ENCODE results near the gene MORF4L1.
"Not testable (repeated sequence)": the region's sequence is repeated elsewhere in the genome, so short reads cannot be mapped to it uniquely, and the experiment has no call there.

Gene MORF4L1

DNA sequence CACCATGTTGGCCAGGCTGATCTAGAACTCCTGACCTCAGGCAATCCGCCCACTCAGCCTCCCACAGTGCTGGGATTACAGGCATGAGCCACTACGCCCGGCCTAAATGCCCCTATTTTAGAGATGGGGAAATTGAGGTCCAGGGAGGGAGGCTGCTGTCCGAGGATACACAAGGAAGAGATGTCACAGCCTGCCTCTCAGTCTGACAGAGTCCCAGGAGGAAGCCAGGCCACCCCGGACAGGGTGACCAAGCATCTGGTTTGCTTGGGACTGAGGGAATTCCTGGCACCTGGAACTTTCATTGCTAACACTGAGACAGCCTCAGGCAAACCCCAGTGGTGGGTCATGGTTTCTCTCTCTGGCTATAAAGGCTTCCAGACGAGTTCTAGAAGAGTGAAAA, 30.8 kb upstream of the MORF4L1 start:
- Histone ChIP-seq H3K4me3 (ENCODE audit: low read depth, low read length) (no peak overlapping the region), H3K36me3 (no peaks in the 10 kb centered on the region), H3K27ac (no peak overlapping the region), H3K27me3 (ENCODE audit: insufficient read depth, low read depth, severe bottlenecking) (no peaks in the 10 kb centered on the region), H3K9me3 (ENCODE audit: severe bottlenecking) (no peaks in the 10 kb centered on the region)
- TF ChIP-seq, protein P1, sequence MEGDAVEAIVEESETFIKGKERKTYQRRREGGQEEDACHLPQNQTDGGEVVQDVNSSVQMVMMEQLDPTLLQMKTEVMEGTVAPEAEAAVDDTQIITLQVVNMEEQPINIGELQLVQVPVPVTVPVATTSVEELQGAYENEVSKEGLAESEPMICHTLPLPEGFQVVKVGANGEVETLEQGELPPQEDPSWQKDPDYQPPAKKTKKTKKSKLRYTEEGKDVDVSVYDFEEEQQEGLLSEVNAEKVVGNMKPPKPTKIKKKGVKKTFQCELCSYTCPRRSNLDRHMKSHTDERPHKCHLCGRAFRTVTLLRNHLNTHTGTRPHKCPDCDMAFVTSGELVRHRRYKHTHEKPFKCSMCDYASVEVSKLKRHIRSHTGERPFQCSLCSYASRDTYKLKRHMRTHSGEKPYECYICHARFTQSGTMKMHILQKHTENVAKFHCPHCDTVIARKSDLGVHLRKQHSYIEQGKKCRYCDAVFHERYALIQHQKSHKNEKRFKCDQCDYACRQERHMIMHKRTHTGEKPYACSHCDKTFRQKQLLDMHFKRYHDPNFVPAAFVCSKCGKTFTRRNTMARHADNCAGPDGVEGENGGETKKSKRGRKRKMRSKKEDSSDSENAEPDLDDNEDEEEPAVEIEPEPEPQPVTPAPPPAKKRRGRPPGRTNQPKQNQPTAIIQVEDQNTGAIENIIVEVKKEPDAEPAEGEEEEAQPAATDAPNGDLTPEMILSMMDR (IDR thresholded peaks at IDR 0.05; ENCODE audit: low read depth, low read length) = no peak
- DNase-seq = no peak

DNA sequence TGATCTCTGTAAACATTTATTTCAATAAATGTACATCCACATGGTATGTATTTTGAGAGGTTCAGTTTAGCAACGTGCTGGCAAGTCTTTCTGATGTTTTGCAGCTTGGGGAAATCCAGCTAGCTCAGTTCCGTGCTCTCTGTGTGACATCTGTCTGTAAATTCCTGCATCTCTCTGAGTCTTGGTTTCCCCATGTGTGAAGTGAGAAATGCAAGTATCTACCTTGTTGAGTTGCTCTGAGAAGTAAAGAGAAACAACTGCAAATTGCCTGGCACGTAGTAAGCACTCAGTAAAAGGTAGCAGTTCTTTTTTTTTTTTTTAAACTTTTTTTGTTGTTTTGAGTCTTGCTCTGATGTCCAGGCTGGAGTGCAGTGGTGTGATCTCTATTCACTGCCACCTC, 30.2 kb upstream of the MORF4L1 start:
- no peaks in the 10 kb centered on the region for H3K9me3 ChIP-seq (ENCODE audit: severe bottlenecking)
- no peaks in the 10 kb centered on the region for H3K27me3 ChIP-seq (ENCODE audit: insufficient read depth, low read depth, severe bottlenecking)
- no peak overlapping the region for H3K27ac ChIP-seq
- no peak for DNase-seq
- TF ChIP-seq, protein P1 (IDR thresholded peaks at IDR 0.05; ENCODE audit: low read depth, low read length) = no peak
- no peak overlapping the region for H3K4me3 ChIP-seq (ENCODE audit: low read depth, low read length)
- H3K36me3 ChIP-seq = no peaks in the 10 kb centered on the region

DNA sequence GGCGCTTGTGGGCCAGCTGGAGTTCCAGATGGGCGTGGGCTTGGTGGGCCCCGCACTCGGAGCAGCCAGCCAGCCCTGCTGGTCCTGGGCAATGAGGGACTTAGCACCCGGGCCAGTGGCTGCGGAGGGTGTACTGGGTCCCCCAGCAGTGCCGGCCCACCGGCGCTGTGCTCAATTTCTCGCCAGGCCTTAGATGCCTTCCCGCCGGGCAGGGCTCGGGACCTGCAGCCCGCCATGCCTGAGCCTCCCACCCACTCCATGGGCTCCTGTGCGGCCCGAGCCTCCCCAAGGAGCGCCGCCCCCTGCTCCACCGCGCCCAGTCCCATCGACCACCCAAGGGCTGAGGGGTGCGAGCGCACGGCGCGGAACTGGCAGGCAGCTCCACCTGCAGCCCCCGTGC, 25.8 kb upstream of the MORF4L1 start:
- DNase-seq; H3K27ac ChIP-seq; H3K36me3 ChIP-seq; H3K4me3 ChIP-seq (ENCODE audit: low read depth, low read length); H3K27me3 ChIP-seq (ENCODE audit: insufficient read depth, low read depth, severe bottlenecking); H3K9me3 ChIP-seq (ENCODE audit: severe bottlenecking): not testable (repeated sequence)

DNA sequence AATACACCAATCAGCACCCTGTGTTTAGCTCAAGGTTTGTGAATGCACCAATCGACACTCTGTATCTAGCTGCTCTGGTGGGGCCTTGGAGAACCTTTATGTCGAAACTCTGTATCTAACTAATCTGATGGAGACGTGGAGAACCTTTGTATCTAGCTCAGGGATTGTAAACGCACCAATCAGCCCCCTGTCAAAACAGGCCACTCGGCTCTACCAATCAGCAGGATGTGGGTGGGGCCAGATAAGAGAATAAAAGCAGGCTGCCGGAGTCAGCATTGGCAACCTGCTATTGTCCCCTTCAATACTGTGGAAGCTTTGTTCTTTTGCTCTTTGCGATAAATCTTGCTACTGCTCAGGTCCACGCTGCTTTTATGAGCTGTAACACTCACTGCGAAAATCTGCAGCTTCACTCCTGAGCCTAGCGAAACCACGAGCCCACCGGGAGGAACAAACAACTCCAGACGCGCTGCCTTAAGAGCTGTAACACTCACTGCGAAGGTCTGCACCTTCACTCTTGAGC, 25.2 kb upstream of the MORF4L1 start:
- H3K27me3 ChIP-seq (ENCODE audit: insufficient read depth, low read depth, severe bottlenecking); H3K27ac ChIP-seq; H3K9me3 ChIP-seq (ENCODE audit: severe bottlenecking); H3K36me3 ChIP-seq; H3K4me3 ChIP-seq (ENCODE audit: low read depth, low read length); DNase-seq: not testable (repeated sequence)

DNA sequence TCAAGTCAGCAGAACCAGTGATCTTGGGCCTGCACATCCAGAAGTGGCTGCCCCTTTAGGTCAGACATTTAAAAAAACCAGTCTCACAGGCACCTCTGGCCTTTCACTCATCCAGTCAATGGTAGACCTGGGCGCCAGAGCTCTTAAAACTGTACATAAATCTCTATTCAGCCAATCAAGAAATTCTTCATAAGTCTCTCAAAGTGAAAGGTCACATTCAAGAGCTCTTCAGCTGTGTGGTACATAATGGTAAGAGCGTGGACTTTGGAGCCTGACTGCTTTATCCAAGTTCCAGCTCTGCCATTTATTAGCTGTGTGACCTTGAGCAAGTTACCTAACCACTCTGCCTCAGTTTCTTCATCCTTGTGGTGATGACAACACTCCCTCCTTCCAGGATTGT, 22.3 kb upstream of the MORF4L1 start:
- H3K27ac ChIP-seq = no peak overlapping the region
- TF ChIP-seq, protein P1 (IDR thresholded peaks at IDR 0.05; ENCODE audit: low read depth, low read length) = no peak
- H3K4me3 ChIP-seq (ENCODE audit: low read depth, low read length) = no peak overlapping the region
- H3K36me3 ChIP-seq = no peaks in the 10 kb centered on the region
- H3K9me3 ChIP-seq (ENCODE audit: severe bottlenecking) = no peaks in the 10 kb centered on the region
- no peak for DNase-seq
- H3K27me3 ChIP-seq (ENCODE audit: insufficient read depth, low read depth, severe bottlenecking) = no peaks in the 10 kb centered on the region

DNA sequence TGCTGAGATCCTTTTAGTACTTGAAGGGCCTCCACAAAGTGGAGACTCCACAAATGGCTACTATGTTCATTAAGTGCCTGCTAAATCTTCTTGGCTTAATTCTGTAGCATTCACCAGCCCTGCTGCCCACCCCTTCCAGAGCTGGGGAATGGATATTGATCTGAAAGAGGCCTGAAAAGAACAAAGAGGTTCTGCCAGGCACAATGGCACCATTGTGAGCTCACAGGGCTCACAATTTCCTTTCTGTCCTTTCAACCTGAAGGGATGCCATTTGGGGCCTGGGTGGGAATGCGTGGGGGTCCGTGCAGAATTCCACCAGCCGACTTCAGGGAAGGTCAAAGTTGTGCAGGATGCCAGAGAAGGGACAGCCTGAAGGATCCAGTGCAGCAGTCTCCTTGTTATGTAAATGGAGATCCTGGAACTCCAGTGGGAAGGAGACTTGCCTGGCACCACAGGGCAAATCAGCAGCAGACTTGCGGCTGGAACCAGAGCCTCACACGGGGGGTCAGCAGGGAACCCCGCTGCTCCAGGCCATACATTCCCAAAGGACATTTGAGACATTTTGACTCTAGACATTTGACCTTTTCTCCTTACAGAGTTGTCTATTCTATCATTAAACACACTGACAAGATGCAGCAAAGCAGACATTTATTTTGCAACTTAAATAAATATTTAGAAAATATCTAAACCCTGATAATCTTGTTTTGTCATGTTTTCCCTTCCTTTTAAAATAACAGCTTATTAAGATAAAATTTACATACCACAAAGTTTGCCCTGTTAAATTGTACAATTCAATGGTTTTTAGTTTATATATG, 21.5 kb upstream of the MORF4L1 start:
- Histone ChIP-seq H3K4me3 (ENCODE audit: low read depth, low read length) (no peak overlapping the region), H3K9me3 (ENCODE audit: severe bottlenecking) (no peaks in the 10 kb centered on the region), H3K36me3 (no peaks in the 10 kb centered on the region), H3K27ac (no peak overlapping the region), H3K27me3 (ENCODE audit: insufficient read depth, low read depth, severe bottlenecking) (no peaks in the 10 kb centered on the region)
- no peak for DNase-seq
- TF ChIP-seq, protein P1 (IDR thresholded peaks at IDR 0.05; ENCODE audit: low read depth, low read length) = no peak

DNA sequence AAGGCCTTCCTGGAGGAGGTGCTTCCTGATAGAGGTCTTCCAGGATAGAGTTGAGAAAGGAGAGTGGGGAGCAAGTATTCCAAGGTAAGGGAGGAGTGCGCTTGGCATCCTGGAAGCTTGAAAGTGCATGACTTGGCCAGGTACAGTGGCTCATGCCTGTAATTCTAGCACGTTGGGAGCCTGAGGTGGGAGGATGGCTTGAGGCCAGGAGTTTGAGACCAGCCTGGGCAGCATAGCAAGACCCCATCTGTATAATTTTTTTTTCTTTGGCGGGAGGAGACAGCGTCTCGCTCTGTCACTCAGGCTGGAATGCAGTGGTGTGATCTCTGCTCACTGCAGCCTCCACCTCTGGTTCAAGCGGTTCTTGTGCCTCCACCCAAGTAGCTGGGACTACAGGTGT, 19.2 kb upstream of the MORF4L1 start:
- Histone ChIP-seq H3K27ac (no peak overlapping the region), H3K4me3 (ENCODE audit: low read depth, low read length) (no peak overlapping the region), H3K9me3 (ENCODE audit: severe bottlenecking) (no peaks in the 10 kb centered on the region), H3K36me3 (no peaks in the 10 kb centered on the region), H3K27me3 (ENCODE audit: insufficient read depth, low read depth, severe bottlenecking) (no peaks in the 10 kb centered on the region)
- TF ChIP-seq, protein P1 (IDR thresholded peaks at IDR 0.05; ENCODE audit: low read depth, low read length) = no peak
- no peak for DNase-seq

Measured in WERI-Rb-1 (cell line).